GM23248 (cell line): Measurements from ENCODE around the gene STIP1.

Experiments used
- EZH2 ChIP-seq: fragments of 200-600 bp; sonication (generic); IDR thresholded peaks from 2 replicates; pipeline ENCODE4 v1.6.1; 2018; ENCODE audit warnings: antibody characterized with exemption, mild to moderate bottlenecking; ENCODE audit not compliant: insufficient read depth, poor library complexity, severe bottlenecking
- EZH2phosphoT487 ChIP-seq: fragments of 200-600 bp; sonication (generic); IDR thresholded peaks from 2 replicates; pipeline ENCODE4 v1.6.1; 2018; ENCODE audit warnings: antibody characterized with exemption, moderate library complexity, mild to moderate bottlenecking, low read depth; ENCODE audit not compliant: insufficient read depth

DNA sequence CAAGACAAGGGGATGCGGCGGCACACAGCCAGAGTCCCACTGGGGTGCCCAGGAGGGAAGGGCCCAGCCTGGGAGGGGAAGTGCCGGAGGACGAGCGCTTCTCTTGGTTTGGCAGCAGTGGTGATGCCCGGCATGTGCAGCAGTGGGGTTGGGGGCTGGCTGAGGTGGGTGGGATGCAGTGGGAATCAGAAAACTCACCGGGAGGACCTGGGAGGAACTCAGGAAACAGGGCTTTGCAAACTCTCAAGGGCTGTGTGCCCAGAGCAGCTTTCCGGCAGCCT lies 23.5 kb downstream of the STIP1 start:
- TF ChIP-seq EZH2phosphoT487 = no peak
- no peak for TF ChIP-seq EZH2
